ENCODE measurements around the gene NACC2.

NACC2 gene

GRCh38 chr9:135961277-135961715 lies 133.8 kb downstream of the NACC2 start, which contains the start of gene UBAC1:
UBAC1 (minus strand) TSS chr9:135961373; CDS start chr9:135961162, 211 bp downstream.
- peak; percentile 99 for DNase-seq (ENCODE audit: low spot score)

- DNase-seq (ENCODE audit: low spot score), result peak; percentile 79
Measured at GRCh38 chr9:135960411-135961276, 134.4 kb downstream of the NACC2 start.

- DNase-seq (ENCODE audit: low spot score), result no peak
Measured at GRCh38 chr9:135959814-135960213, 135.3 kb downstream of the NACC2 start.

- no peak for DNase-seq (ENCODE audit: low spot score)
Measured at GRCh38 chr9:135958485-135958884, 136.6 kb downstream of the NACC2 start.

GRCh38 chr9:135957431-135957830 lies 137.7 kb downstream of the NACC2 start:
- DNase-seq (ENCODE audit: low spot score), result no peak

- no peak for DNase-seq (ENCODE audit: low spot score)
Measured at GRCh38 chr9:135956802-135957174, 138.3 kb downstream of the NACC2 start.

Measured in HuH-7.5 (cell line).